ENCODE results near the gene EGFL7. TPM values are rescaled to one million over a fixed set of nuclear protein-coding genes. Genes with fewer than 3 reads are reported as not detected.

EGFL7 gene
- total RNA-seq, 1 experiment from 2014 or later: 79.5 TPM

DNA sequence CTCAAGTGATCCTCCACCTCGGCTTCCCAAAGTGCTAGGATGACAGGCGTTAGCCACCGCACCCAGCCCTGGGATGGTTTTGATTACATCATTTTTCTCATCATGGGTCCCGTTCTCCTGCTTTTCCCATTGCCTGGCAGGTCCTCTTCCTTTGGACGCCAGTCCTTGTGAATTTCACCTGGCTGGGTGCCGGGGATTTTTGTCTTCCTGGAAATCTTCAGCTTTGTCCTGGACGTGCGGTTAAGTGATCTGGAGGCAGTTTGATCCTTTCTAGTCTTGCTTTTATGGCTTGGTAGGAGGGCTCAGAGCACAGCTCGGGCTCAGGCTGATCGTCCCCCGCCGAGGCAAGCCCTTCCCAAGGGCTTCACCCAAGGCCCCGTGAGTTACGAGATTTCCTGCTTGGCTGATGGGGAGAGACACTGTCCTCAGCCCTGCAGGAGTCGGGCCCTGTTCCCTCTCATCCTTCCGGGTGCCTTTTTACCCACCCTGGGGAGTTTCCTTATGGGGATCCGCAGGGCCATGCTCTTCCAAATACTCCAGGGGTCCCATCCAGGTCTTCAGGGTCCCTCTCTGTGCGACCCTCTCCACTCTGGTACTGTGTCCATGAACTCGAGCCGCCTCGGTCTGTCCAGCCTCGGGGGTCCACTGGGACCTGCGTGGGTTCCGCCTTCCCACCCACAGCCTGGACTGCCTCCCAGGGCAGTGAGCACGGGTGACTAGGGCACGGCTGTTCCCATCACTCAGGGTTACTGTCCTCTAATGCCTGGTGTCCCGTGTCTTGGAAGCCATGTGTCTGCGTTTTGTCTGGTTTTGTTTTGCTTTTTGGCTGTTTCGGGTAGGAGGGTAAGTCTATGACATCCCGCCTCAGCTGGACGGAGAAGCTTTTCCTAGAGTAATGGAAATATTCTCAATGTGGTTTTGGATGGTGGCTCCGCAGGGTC, 22.3 kb upstream of the EGFL7 start:
- peaks cover 12% of the 10 kb centered on the region for H3K4me1 ChIP-seq (ENCODE audit: insufficient read depth, low read length, poor library complexity, severe bottlenecking)
- intact Hi-C loops (cut with micrococcal nuclease; ENCODE audit: unreplicated experiment): no loop called here
- no peak for DNase-seq (ENCODE audit: low spot score)
- no peak overlapping the region for H3K27ac ChIP-seq (ENCODE audit: low read depth, low read length, poor library complexity, severe bottlenecking)
- TF ChIP-seq, protein P1, sequence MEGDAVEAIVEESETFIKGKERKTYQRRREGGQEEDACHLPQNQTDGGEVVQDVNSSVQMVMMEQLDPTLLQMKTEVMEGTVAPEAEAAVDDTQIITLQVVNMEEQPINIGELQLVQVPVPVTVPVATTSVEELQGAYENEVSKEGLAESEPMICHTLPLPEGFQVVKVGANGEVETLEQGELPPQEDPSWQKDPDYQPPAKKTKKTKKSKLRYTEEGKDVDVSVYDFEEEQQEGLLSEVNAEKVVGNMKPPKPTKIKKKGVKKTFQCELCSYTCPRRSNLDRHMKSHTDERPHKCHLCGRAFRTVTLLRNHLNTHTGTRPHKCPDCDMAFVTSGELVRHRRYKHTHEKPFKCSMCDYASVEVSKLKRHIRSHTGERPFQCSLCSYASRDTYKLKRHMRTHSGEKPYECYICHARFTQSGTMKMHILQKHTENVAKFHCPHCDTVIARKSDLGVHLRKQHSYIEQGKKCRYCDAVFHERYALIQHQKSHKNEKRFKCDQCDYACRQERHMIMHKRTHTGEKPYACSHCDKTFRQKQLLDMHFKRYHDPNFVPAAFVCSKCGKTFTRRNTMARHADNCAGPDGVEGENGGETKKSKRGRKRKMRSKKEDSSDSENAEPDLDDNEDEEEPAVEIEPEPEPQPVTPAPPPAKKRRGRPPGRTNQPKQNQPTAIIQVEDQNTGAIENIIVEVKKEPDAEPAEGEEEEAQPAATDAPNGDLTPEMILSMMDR (conservative IDR thresholded peaks at IDR 0.05; ENCODE audit: low read depth, low read length): no peak
- TF ChIP-seq EZH2 (IDR thresholded peaks at IDR 0.05; ENCODE audit: borderline replicate concordance, low read depth, low read length, poor library complexity, severe bottlenecking): no peak
- no peak overlapping the region for H3K4me3 ChIP-seq (ENCODE audit: low read depth, low read length, poor library complexity, severe bottlenecking)
- POLR2A ChIA-PET (ENCODE audit: low non-redundant PET): no interaction called here
- H3K36me3 ChIP-seq (ENCODE audit: insufficient read depth, low read length, poor library complexity, severe bottlenecking): no peaks in the 10 kb centered on the region
- no peaks in the 10 kb centered on the region for H3K9me3 ChIP-seq (ENCODE audit: low read depth, low read length, poor library complexity, severe bottlenecking)
- BruUV-seq (replicated peaks): no TSS peak
- no peaks in the 10 kb centered on the region for H3K27me3 ChIP-seq (replicated peaks; ENCODE audit: insufficient read depth, low read depth, low read length, poor library complexity)
- CTCF ChIA-PET: no interaction called here

DNA sequence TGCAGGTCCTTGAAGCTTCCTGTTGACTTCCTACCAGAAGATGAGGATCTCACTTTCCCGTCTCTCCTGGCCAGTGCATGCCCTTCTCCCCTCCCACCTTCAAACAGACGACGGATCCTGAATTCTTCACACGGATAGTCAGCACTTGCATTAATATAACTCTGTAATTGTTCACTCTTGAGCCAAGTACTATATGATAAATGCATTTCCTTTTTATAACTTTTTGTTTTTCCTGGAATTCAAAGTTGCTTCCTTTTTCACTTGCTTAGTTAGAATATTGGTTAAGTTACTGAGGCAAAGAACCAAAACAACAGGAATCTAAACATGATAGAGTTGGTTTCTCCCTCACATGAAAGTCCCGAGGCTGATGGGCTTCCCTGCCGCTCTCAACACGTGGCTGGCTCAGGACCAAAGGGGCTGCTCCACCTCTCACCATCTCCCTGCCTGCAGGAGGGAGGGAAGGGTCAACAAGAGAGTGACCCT, 20.2 kb upstream of the EGFL7 start:
- TF ChIP-seq, protein P1 (conservative IDR thresholded peaks at IDR 0.05; ENCODE audit: low read depth, low read length): no peak
- no peak for TF ChIP-seq EZH2 (IDR thresholded peaks at IDR 0.05; ENCODE audit: borderline replicate concordance, low read depth, low read length, poor library complexity, severe bottlenecking)
- DNase-seq (ENCODE audit: low spot score): no peak
- Histone ChIP-seq H3K27ac (ENCODE audit: low read depth, low read length, poor library complexity, severe bottlenecking) (no peak overlapping the region), H3K4me3 (ENCODE audit: low read depth, low read length, poor library complexity, severe bottlenecking) (no peak overlapping the region), H3K9me3 (ENCODE audit: low read depth, low read length, poor library complexity, severe bottlenecking) (no peaks in the 10 kb centered on the region), H3K27me3 (replicated peaks; ENCODE audit: insufficient read depth, low read depth, low read length, poor library complexity) (no peaks in the 10 kb centered on the region), H3K4me1 (ENCODE audit: insufficient read depth, low read length, poor library complexity, severe bottlenecking) (peaks cover 12% of the 10 kb centered on the region), H3K36me3 (ENCODE audit: insufficient read depth, low read length, poor library complexity, severe bottlenecking) (no peaks in the 10 kb centered on the region)
- BruUV-seq (replicated peaks): no TSS peak
- CTCF ChIA-PET: no interaction called here
- POLR2A ChIA-PET (ENCODE audit: low non-redundant PET): no interaction called here
- intact Hi-C loops (cut with micrococcal nuclease; ENCODE audit: unreplicated experiment): no loop called here

DNA sequence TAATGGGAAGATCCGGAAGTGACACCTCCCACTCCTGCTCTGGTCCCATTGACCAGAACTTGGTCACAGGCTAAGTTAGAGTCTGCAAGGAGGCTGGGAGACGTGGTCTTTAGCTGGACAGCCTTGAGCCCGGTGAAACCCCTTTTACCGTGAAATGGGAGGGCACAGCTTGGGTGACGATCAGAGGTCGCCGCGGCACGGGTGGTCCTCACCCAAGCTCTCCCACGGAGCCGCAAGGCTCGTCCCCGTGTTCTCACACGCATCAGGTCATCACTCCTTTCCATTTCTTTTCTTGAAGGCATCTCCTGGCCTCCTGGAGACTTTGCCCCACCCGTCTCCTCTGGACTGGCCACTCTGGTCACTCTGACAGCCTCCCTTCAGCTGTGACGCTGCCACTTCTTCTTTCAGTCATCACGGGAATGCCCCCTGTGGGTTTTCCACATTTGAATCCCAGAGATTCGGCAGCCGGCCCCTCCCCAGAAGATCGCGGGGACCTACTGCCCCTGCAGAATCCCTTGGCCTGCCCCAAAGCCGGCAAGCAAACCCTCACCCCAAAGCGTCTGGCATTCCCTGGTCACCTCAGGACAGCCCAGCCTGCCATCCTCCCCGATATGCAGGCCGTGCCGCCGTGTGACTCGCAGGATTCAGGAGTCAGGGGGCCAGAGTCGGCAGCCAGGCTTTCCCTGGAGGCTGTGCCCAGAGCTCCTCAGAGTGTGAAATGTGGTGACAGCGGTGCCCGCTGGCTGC, 18.9 kb upstream of the EGFL7 start:
- H3K27me3 ChIP-seq (replicated peaks; ENCODE audit: insufficient read depth, low read depth, low read length, poor library complexity): no peaks in the 10 kb centered on the region
- CTCF ChIA-PET: interaction anchor here (0.5 to 0.6 kb wide), 3 partner anchors 10 to 160 kb away, joined by 3 read pairs; no protein-coding TSS in a partner anchor
- POLR2A ChIA-PET (ENCODE audit: low non-redundant PET): no interaction called here
- BruUV-seq (replicated peaks): no TSS peak
- no peak for DNase-seq (ENCODE audit: low spot score)
- TF ChIP-seq, protein P1 (conservative IDR thresholded peaks at IDR 0.05; ENCODE audit: low read depth, low read length): no peak
- no peak for TF ChIP-seq EZH2 (IDR thresholded peaks at IDR 0.05; ENCODE audit: borderline replicate concordance, low read depth, low read length, poor library complexity, severe bottlenecking)
- H3K4me3 ChIP-seq (ENCODE audit: low read depth, low read length, poor library complexity, severe bottlenecking): peak overlapping the region; percentile 0
- H3K36me3 ChIP-seq (ENCODE audit: insufficient read depth, low read length, poor library complexity, severe bottlenecking): no peaks in the 10 kb centered on the region
- H3K4me1 ChIP-seq (ENCODE audit: insufficient read depth, low read length, poor library complexity, severe bottlenecking): peaks cover 12% of the 10 kb centered on the region
- no peak overlapping the region for H3K27ac ChIP-seq (ENCODE audit: low read depth, low read length, poor library complexity, severe bottlenecking)
- no peaks in the 10 kb centered on the region for H3K9me3 ChIP-seq (ENCODE audit: low read depth, low read length, poor library complexity, severe bottlenecking)
- intact Hi-C loops (cut with micrococcal nuclease; ENCODE audit: unreplicated experiment): no loop called here
